GM18511 (cell line): ENCODE results near the gene AGAP5.
"Not testable (repeated sequence)": the region's sequence is repeated elsewhere in the genome, so short reads cannot be mapped to it uniquely, and the experiment has no call there.

Experiments
- ATAC-seq: cut with Tn5 transposase; IDR thresholded peaks from one replicate; pipeline ENCODE4 v1.9.1; 2021; ENCODE audit warnings: mild to moderate bottlenecking, moderate library complexity; ENCODE audit not compliant: unreplicated experiment

The AGAP5 gene

DNA sequence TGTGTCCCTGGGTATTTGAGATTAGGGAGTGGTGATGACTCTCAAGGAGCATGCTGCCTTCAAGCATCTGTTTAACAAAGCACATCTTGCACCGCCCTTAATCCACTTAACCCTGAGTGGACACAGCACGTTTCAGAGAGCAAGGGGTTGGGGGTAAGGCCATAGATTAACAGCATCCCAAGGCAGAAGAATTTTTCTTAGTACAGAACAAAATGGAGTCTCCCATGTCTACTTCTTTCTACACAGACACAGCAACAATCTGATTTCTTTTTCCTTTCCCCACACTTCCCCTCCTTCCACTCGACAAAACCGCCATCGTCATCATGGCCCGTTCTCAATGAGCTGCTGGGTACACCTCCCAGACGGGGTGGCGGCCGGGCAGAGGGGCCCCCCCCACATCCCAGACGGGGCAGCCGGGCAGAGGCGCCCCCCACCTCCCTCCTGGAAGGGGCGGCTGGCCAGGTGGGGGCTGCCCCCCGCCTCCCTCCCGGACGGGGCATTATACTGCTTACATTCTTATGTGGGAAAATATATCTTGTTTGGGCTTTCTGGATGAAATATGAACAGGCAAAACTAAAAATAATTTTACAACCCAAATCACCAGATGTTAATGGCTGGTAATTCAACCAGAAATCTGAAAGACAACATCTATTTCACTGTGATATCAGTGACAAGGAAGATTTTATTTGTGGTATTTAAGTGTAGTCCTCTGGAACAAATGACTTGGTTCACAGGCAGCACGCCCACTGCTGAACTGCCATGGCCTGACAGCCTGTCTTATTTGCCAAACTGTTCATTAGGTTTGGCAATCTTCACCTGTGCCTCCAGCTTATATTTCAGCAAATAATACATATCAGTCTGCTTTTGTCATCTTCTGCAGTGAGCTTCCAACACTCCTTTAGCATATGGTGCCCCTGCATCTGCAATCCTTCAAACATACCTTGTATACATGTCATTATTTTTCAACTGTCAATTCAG is 17.6 kb upstream of the AGAP5 start:
- not testable (repeated sequence) for ATAC-seq

DNA sequence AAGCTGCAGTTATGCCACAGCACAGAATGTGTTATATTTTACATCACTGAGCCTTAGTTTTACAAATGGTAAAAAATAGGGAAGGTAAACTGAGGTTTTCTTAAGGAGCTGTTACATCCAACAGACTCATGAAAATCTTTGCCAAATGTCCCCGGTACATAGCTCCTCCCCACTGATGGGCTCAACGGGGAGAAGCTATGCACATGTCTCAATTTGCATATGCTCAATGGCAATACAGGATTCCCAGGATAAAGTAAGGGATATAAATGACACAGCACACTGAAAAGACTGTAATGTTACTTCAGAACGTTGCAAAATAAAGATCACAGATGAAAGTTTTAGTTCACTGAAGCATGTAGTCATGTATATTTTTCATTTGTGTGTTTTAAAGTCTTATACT is 16.6 kb upstream of the AGAP5 start:
- ATAC-seq: not testable (repeated sequence)

DNA sequence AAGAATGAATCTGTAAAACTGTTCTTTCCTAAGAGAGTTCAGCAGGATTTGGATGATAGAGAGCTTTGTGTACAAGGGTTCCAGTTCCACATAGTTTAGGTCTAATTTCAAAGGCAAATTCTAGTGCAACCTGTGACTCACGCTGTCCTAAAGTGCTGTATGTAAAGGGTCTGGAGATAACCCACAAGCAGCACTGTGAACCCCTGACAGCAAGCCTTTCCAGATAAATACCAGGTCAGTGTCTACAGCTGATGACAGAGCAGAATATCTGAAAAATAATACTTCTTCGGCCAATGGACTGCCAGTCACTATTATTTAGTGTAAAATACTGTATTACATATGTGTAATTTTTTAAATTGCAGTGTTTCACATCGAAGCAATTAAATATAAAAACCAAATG is 16.0 kb upstream of the AGAP5 start:
- not testable (repeated sequence) for ATAC-seq

DNA sequence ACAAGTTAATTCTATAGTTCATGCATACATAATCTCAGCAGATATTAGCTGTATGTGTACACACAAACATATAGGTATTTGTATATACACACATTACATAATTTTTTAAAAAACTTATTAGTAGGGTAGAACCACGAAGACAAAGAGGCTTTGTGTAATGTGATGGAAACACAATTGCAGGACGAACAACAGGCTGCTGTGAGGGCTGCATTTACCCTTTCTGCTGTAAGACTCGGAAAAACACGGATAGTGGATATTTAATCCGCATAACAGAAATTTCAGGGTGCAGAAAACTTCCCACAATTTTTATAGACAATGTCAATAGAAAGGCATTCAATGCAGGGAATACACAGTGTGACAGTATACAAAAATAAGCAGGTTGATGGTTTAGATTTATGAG is 13.8 kb upstream of the AGAP5 start:
- not testable (repeated sequence) for ATAC-seq

DNA sequence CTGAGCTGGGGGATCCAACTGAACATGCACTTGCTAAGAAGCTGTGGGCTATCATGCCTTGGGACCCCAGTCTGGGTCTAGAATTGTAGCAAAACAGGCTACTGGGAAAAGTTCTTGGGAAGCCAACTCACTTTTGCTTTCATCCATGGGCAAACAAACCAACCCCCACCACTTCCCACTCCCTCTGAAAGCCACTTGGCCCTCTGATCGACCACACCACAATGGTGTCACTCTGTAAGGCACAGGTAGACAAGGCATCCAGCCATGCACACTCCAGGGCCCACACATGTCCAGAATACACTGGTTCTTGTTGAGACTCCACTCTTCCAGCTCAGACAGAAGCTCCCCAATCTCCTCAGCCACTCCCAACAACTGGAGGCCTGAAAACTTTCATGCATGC is 10.2 kb upstream of the AGAP5 start:
- not testable (repeated sequence) for ATAC-seq

DNA sequence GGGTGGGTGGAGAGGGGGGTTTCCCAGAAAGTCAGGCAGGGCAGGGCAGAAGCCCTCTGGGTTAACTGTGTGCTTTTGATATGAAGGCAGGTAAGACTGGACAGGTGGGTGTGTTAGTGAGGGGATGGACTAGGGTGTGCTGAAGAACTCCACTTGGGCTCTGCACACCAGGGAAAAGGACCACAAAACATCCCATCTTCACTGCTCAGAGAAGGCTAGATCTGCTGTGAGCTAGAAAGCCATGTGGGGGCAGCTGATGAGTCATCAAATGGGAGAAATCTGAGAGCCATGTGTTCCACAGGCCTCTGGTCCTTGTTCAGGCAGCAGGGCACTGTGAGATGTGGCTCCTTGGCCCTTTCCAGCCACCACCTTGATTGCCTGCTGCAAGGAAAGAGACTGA is 9.7 kb upstream of the AGAP5 start:
- not testable (repeated sequence) for ATAC-seq

DNA sequence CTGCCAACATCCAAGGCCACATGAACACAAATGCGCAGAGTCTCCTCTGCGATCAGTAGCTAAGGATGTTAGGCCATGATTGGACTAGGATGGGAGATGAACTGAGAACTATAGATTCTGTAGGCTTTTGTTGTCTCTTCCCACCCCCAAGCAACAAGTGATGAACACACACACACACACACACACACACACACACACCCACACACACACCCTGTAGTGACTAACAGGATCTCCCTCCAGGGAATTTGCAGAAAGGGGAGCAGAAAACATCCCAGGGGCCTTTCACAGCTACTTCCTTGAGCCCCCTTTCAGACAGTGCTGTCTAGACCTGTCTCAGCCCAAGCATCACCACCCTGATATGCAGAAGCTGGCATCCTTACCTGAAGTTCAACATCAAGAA is 8.6 kb upstream of the AGAP5 start:
- not testable (repeated sequence) for ATAC-seq

DNA sequence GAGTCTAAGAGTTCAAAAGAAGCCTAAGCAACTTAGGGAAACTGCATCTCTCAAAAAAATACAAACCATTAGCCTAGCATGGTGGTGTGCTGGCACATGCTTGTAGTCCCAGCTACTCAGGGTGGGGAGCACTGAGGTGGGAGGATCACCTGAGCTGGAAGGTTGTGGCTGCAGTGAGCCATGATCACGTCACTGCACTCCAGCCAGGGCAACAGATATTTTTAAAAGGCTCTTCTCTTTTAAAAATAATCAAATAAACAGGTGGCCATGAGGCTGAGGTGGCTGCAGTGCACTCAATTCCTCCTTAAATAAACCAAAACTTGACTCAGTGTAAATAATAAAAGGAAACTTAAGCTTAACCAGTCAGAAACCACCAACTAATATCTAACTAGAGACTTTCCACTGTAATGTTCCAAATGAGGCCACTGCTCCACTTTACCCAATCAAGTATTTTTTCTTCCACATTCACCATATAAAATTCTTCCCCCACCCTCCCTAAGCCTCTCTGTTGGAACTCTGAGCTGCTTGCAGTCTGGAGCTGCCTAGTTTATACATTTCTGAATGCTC is 7.7 kb upstream of the AGAP5 start:
- ATAC-seq: not testable (repeated sequence)

DNA sequence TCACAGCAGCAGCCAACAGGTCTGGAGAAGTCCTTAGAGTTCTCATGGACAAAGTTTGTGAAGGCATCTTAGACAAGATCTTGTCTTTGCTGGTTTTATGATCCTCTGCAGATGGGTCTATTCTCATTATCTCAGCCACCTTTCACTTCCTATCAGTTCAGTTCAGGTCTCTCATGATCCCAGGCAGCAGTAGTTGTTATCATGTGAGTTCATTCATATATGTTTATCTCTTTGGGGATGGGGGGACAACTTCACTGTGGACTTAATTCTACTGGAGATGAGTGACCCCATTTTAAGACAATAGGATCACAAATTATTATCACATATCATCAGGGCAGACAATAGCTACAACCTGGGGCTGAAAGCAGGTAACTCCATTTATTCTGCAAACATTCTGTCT is 6.0 kb upstream of the AGAP5 start:
- ATAC-seq: not testable (repeated sequence)

DNA sequence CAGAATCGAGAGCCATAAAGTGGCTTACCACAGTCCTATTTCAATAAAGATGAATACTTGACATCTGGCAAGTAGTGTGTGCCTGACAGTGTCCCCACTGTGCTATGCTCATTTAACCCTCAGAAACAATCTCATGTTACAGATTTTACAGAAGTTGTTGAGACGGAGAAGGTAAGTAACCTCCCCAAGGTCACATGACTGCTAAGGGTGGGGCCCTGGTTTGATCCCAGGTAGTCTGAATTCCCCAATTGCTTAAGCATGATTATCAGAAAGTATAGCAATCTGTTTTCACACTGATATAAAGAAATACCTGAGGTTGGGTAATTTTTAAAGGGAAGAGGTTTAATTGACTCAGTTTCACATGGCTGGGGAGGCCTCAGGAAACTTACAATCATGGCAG is 910 bp upstream of the AGAP5 start:
- not testable (repeated sequence) for ATAC-seq

DNA sequence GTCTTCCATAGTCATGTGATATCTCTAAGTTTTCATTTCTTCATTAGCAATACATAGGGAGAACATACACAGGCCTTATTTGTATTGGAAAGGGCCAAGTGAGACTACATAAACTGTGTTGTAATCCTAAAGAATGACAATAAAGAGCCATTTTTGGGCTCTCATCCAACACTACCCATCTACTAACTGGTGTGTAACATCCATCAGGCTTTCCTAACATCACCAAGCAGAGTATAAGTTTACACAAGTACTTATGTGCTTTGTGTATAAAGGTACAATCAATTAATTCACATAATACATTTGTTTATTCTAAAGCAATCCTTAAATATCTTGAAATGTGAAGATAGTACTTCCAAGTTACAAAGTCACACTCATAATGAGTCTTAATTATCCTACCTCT is 2.6 kb downstream of the AGAP5 start:
- ATAC-seq: not testable (repeated sequence)

DNA sequence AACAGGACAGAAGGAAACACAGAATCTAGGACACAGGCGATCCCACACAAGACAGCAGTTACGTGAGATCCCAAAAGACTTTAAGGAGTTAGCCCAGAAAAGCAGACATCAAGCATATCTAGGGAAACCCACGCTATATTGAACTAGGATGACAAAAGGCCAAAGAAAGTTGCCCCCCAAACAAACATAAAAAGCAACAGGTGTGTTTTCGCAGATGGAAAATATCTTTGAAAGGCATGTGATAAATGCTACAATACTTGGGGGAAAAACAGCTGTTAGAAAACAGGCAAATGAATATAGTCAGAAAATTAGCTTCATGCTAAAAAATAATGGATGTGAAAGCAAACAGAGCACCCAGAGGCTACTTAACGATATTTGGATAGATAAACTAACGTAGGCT is 7.2 kb downstream of the AGAP5 start:
- ATAC-seq: not testable (repeated sequence)

DNA sequence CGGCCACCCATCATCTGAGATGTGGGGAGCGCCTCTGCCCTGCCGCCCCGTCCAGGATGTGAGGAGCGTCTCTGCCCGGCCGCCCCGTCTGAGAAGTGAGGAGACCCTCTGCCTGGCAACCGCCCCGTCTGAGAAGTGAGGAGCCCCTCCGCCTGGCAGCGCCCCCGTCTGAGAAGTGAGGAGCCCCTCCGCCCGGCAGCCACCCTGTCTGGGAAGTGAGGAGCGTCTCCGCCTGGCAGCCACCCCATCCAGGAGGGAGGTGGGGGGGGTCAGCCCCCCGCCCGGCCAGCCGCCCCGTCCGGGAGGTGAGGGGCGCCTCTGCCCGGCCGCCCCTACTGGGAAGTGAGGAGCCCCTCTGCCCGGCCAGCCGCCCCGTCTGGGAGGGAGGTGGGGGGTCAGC is 8.3 kb downstream of the AGAP5 start:
- not testable (repeated sequence) for ATAC-seq

DNA sequence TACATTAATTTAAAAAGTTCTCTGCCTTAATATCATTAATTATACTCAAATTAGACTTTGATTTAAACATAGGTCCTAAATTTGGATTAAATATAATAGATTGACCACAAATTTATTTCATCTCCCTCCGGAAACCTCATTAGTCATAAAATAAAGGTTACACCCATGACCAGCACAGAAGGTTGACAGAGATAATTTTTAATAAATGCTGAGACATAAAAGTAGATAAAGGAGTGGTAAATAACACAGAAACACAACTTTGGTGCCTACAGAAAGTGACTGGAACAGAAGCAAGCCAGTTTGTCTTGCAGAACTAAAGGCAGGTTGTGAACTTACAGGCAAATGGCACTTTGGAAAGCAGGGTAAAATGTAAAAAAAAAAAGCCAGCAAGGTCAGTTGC is 10.3 kb downstream of the AGAP5 start:
- not testable (repeated sequence) for ATAC-seq

DNA sequence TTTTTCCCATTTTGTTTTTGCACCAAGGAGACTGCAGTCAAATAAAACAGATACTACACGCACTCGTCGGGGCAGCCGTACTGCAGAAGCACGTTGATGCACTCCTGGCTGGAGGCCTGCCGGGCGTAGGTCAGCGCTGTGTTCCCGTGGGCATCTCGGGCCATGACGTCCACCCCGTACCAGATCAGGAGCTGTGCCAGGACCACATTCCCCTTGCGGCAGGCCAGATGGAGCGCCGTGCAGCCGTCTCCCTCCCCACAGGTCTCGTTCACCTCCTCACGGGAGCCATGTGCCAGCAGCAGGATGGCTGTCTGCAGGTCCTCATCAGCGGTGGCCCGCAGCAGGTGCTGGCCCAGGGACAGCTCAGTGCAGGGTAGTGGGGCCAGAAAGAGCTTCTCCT is 23.4 kb downstream of the AGAP5 start:
- not testable (repeated sequence) for ATAC-seq

DNA sequence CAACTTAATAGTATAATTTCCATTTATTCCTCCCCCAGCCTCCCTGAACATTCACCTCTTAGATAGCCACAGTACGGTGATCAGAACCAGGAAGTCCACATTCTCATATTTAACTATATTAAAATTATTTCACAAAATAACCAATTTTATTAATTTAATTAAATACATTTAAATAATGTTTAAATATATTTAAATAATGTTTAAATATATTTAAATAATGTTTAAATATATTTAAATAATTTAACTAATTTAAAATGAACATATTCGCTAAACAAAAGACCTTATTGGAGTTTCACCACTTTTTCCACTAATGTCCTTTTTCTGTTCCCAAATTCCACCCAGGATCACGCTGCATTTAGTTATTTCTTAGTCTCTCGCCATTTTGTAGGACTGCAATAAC is 29.5 kb downstream of the AGAP5 start:
- not testable (repeated sequence) for ATAC-seq

DNA sequence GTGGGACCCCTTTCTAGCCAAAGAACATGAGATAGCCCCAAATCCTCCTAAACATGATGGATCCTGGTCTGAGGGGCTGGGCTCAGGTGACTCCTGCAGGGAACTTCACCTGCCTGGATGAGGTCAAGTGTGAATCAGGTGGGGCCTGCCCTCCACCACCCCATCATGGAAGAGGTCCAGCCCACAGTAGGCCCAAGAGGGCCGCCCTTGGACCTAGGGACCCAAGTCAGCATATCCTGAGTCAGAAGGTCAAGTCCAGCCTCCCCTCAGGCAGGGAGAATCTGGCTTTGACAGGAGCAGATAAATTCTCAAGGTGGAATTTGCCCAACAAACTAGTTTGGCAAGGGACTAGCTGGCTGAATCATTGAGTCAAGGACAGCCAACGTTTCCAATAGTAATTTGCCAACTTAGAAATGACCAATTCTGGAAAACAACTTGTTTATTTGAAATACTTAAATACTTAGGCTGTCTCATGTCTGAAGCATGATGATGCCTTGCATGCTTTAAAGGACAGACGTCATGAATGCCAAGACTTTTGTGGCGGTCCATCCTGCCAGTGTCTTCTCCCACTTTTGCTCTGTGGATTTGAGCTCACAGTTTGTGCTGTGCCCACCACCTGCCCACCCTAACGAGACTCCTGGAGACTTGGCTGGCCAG is 31.6 kb downstream of the AGAP5 start:
- ATAC-seq: not testable (repeated sequence)

DNA sequence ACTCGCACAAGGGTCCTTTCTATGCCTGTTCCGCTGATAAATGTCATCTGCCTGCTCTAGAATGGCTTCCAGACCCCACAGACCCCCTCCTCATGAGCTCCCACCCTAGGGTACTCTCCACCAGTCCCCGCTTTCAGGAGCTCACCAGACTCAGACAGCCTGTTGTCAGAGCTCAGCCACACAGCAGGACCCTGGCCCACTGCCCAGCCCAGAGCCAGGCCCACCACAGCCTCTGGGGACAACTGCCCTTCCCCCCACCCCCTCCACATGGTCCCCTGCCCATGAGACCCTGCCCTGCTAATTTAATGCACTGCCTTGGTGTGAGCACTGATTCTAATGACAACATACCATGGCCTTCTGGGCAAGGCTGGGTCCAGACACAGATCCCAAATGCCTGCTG is 32.3 kb downstream of the AGAP5 start:
- not testable (repeated sequence) for ATAC-seq

DNA sequence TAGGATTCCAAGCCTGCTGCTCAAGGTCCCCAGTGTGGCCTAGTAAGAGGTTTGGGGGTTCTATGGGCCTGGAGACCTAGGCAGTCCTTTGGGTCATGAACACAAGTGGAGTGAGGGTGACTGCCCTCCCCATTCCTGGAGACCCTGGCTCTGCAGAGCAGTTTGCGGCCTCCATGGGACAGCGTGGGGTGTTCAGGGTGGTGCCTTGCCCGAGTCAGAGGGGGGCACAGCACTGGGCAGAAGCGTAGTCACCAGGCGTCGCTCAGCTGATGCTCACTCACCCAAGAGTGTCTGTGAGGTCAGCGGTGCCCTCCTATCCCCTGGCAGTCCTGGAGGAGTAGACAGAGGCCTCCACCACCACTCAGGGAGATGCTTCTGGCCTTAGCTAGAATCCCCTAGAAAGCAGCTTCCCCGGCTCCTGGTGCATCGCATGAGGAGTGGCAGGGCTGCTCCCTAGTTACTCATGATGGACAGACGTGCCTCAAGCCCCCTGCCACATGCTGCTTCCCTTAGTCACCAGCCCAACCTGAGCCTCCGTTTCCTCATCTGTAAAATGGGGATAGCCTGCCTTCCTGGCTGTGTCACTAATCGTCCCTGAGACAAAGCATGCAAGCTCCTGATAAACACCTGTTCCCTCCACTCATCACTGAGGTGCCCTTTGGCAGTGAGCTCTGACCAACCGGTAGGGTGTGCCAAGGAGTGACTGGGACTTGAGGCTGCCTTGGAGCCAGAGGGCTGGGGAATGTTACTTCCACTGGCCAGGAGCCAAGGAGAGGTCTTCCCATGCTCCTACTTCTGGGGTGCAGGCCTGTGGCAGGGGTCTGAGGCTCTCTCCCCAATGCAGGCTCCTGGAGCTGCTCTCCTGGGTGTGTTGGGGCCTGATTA is 33.5 kb downstream of the AGAP5 start:
- not testable (repeated sequence) for ATAC-seq

DNA sequence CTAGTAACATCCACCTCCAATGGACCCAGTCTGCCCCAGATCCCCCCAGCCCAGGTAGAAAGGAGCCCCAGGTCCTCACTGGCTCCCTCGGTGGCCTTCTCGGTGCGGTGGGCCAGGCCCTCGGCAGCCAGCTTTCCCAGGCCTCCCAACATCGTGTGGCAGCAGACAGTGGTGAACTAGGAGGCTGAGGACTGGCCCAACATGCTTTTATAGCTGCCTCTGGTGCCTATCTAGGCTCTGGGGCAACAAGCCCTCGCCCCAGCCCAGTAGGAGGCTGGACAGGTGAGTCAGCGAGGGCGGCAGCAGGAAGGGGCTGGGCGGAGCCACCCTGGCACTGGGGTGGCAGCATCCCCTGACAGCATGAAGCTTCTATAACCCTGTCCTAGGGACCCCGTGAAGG is 34.3 kb downstream of the AGAP5 start:
- ATAC-seq: not testable (repeated sequence)

DNA sequence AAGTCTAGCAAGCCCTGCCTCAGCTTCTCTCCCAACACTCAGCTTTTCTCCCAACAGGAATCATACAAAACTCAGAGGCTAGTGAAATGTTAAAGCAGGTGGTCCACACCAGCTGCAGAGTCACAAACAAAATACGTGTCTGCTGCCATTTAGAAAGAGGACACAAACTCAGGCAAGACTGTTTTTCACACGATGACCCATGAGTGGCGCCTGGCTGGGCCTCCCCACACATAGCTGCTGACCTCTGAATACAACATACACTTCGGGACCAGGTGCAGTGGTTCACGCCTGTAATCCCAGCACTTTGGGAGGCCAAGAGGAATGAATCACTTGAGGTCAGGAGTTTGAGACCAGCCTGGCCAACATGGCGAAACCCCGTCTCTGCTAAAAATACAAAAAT is 35.2 kb downstream of the AGAP5 start:
- not testable (repeated sequence) for ATAC-seq
